ENCODE measurements around the gene LBX2. TPM values are rescaled to one million over a fixed set of nuclear protein-coding genes. Genes with fewer than 3 reads are reported as not detected.
A peak's percentile ranks its signal among the peaks of the same experiment; 100 is the strongest.

The LBX2 gene
- total and polyA plus RNA-seq, 2 of the 4 experiments (the other 2 are of a cell fraction), result 0.18 to 0.62 TPM

GRCh38 chr2:74502147-74502719 lies 2.8 kb upstream of the LBX2 start:
- Histone ChIP-seq H3K4me2 (ENCODE audit: low read depth, low read length) (no peak overlapping the region; the same call in 1 of the 2 replicates), H2BK120ac (ENCODE audit: low read depth, low read length) (no peak overlapping the region), H2BK20ac (ENCODE audit: low read depth, low read length) (no peak overlapping the region), H3K36me3 (ENCODE audit: control insufficient read depth, insufficient read depth, low read length) (peaks cover 16% of the 10 kb centered on the region), H3K4ac (ENCODE audit: low read depth, low read length) (peak overlapping the region; percentile 94), H2BK5ac (ENCODE audit: low read depth, low read length, poor library complexity, severe bottlenecking) (no peak overlapping the region), H4K8ac (ENCODE audit: low read depth in 2 of 2, low read length in 2 of 2) (peak overlapping the region; percentile 91 to 94; a peak in 3 of 4 replicates), H3K4me3 (ENCODE audit: insufficient read depth, low read depth, low read length) (peak overlapping the region; percentile 43; the same call in 1 of the 2 replicates), H3K14ac (replicated peaks; ENCODE audit: low read depth, low read length) (peak overlapping the region; percentile 98; the same call in 1 of the 2 replicates), H4K91ac (ENCODE audit: insufficient read depth, low read depth, low read length) (0 out of 2 replicates have a peak overlapping the region, but pooled peaks have one; percentile 92), H3K4me1 (ENCODE audit: control insufficient read depth, insufficient read depth, low read length) (peaks cover 23% of the 10 kb centered on the region), H2BK15ac (ENCODE audit: low read depth, low read length) (no peak overlapping the region), H3K27ac (ENCODE audit: insufficient read depth, low read length) (no peak overlapping the region), H2AK5ac (ENCODE audit: low read depth, low read length) (peak overlapping the region; percentile 96), H2AK9ac (replicated peaks; ENCODE audit: low read depth, low read length, poor library complexity) (peak overlapping the region; percentile 90), H3K9me3 (ENCODE audit: control insufficient read depth, insufficient read depth, low read length) (no peaks in the 10 kb centered on the region), H4K5ac (ENCODE audit: low read depth, low read length) (no peak overlapping the region; the same call in 1 of the 2 replicates), H4K20me1 (ENCODE audit: insufficient read depth, low read length) (no peaks in the 10 kb centered on the region), H3K56ac (ENCODE audit: extremely low read depth, insufficient read depth, low read length) (no peak overlapping the region), H2AFZ (replicated peaks; ENCODE audit: low read length, poor library complexity) (peak overlapping the region; percentile 97), H3K27me3 (ENCODE audit: control insufficient read depth, insufficient read depth, low read length) (peaks cover 38% of the 10 kb centered on the region), H3K79me1 (ENCODE audit: low read depth in 1 of 2, low read length in 2 of 2) (peaks cover 12 to 38% of the 10 kb centered on the region in 2 experiments), H3K18ac (ENCODE audit: low read depth, low read length) (no peak overlapping the region; the same call in 1 of the 2 replicates), H3K9me1 (ENCODE audit: insufficient read depth, low read length) (peaks cover 9% of the 10 kb centered on the region), H3K23ac (ENCODE audit: low read depth, low read length) (no peak overlapping the region), H3K9ac (ENCODE audit: low read depth, low read length) (peak overlapping the region; percentile 22; the same call in 1 of the 2 replicates)
- ATAC-seq (ENCODE audit: low read depth) (no peak), DNase-seq (no peak)
- dilution Hi-C loops (cut with HindIII; ENCODE audit: low sequenced_read_pairs, unreplicated experiment), result no loop called here
- TF ChIP-seq FOS (IDR thresholded peaks at IDR 0.05; ENCODE audit: low read depth, low read length), result no peak
- TF ChIP-seq SMC3 (IDR thresholded peaks at IDR 0.05; ENCODE audit: low read depth, low read length), result no peak
- no peak for TF ChIP-seq POLR2A (IDR thresholded peaks at IDR 0.05; ENCODE audit: low read depth, low read length)
- TF ChIP-seq MAZ (IDR thresholded peaks at IDR 0.05; ENCODE audit: borderline replicate concordance, low read depth, low read length), result no peak
- in situ Hi-C loops (cut with MboI; ENCODE audit: low sequenced_read_pairs), result no loop called here
- no TSS peak for BruUV-seq (replicated peaks)
- ChIA-PET CTCF (interaction anchor here (0.9 kb wide), 1 partner anchor 83 kb away, joined by 3 read pairs; no protein-coding TSS in a partner anchor), POLR2A (ENCODE audit: unreplicated experiment) (no interaction called here)
- WGBS, 2 experiments (ENCODE audit: extremely low coverage in 2 of 2, insufficient read length in 1 of 2), result 79% methylated on average over 6 of the region's 32 CpGs; no CpG with 5 or more reads in 1 of the 2 experiments
- intact Hi-C loops (cut with micrococcal nuclease), result no loop called here
